Activated naive CD8-positive, alpha-beta T cell treated with anti-CD3 and anti-CD28 coated beads, Interleukin-2, amount 50 U/mL, for 24 hours (primary cell): ENCODE measurements around the gene CD2AP.
"Not testable (repeated sequence)": the region's sequence is repeated elsewhere in the genome, so short reads cannot be mapped to it uniquely, and the experiment has no call there.

Source experiments
- ATAC-seq: fragments of 150-1000 bp; cut with Tn5 transposase; one replicate; pipeline ENCODE4 v1.10.0; 2021
- DNase-seq: peaks from one replicate; pipeline ENCODE4 v3.0.0; 2021
- H3K27ac Mint-ChIP-seq: one replicate; pipeline ENCODE4 v1.8.0; 2021; ENCODE audit warnings: mild to moderate bottlenecking, mixed read lengths
- H3K27me3 Mint-ChIP-seq: one replicate; pipeline ENCODE4 v1.8.0; 2021; ENCODE audit warnings: mixed read lengths
- H3K36me3 Mint-ChIP-seq: one replicate; pipeline ENCODE4 v1.8.0; 2021; ENCODE audit warnings: low read depth, mixed read lengths
- H3K4me1 Mint-ChIP-seq: one replicate; pipeline ENCODE4 v1.8.0; 2021; ENCODE audit warnings: mixed read lengths
- H3K4me3 Mint-ChIP-seq: one replicate; pipeline ENCODE4 v1.8.0; 2021; ENCODE audit warnings: mild to moderate bottlenecking, moderate library complexity, mixed read lengths
- H3K9me3 Mint-ChIP-seq: one replicate; pipeline ENCODE4 v1.8.0; 2021; ENCODE audit warnings: mixed read lengths

Gene CD2AP

DNA sequence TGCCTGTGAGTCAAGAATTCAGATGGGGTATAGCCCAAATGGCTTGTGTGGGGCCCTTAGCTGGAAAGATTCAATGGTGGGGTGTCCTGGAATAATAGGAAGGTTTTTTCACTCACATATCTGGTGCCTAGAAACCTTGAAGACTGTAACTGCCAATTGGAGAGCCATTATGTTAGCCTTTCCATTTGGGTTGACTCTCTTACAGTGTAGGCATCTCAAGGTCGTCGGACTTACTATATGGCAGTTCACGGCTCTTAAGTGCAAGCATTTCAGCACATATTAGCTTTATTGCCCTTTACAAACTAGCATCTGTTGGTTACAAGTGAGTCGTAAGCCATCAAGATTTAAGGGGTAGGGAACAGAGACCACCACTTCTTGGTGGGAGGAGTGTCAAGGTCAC lies 74.1 kb downstream of the CD2AP start:
- ATAC-seq (no peak), DNase-seq (no peak)
- Mint-ChIP-seq H3K27me3 (no peaks in the 10 kb centered on the region), H3K36me3 (peaks cover 47% of the 10 kb centered on the region), H3K27ac (no peak overlapping the region), H3K9me3 (peaks cover 30% of the 10 kb centered on the region), H3K4me1 (peaks cover 4% of the 10 kb centered on the region), H3K4me3 (no peak overlapping the region)

DNA sequence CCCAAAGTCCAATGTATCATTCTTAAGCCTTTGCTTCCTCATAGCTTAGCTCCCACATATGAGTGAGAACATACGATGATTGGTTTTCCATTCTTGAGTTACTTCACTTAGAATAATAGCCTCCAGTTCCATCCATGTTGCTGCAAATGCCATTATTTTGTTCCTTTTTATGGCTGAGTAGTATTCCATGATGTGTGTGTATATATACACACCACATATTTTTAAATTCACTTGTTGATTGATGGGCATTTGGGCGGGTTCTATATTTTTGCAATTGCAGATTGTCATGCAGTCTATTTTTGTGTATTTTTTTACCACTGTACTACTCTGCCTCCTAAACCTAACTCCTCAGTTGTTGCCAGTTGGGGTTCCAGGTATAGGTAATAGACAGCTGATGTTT lies 74.7 kb downstream of the CD2AP start:
- Mint-ChIP-seq H3K9me3 (peaks cover 30% of the 10 kb centered on the region), H3K27me3 (no peaks in the 10 kb centered on the region), H3K4me3 (no peak overlapping the region), H3K36me3 (peaks cover 47% of the 10 kb centered on the region), H3K4me1 (peaks cover 3% of the 10 kb centered on the region), H3K27ac (no peak overlapping the region)
- DNase-seq (no peak), ATAC-seq (no peak)

DNA sequence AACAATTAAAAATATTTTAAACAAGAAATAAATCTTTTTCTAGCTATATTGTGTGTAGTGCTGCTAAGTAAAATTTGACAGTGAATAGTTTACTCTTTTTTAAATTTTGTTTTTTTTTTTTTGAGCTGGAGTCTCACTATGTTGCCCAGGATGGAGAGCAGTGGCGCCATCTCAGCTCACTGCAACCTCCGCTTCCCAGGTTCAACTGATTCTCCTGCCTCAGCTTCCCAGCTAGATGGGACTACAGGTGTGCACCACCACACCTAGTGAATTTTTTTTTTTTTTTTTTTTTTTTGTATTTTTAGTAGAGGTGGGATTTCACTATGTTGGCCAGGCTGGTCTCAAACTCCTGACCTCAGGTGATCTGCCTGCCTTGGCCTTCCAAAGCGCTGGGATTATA lies 75.7 kb downstream of the CD2AP start:
- H3K9me3 Mint-ChIP-seq, result peaks cover 25% of the 10 kb centered on the region
- not testable (repeated sequence) for H3K4me1 Mint-ChIP-seq, H3K27ac Mint-ChIP-seq, H3K27me3 Mint-ChIP-seq, H3K4me3 Mint-ChIP-seq, DNase-seq, ATAC-seq
- H3K36me3 Mint-ChIP-seq, result peaks cover 46% of the 10 kb centered on the region

DNA sequence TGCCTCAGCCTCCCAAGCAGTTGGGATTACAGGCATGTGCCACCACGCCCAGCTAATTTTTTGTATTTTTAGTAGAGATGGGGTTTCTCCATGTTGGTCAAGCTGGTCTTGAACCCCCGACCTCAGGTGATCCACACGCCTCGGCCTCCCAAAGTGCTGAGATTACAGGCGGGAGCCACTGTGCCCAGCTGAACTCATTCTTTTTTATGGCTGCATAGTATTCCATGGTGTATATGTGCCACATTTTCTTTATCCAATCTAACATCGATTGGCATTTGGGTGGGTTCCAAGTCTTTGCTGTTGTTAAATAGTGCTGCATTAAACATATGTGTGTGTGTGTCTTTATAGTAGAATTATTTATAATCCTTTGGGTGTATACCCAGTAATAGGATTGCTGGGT lies 78.9 kb downstream of the CD2AP start:
- not testable (repeated sequence) for H3K9me3 Mint-ChIP-seq, ATAC-seq, H3K27ac Mint-ChIP-seq, H3K4me3 Mint-ChIP-seq, H3K4me1 Mint-ChIP-seq, DNase-seq, H3K27me3 Mint-ChIP-seq
- H3K36me3 Mint-ChIP-seq, result peaks cover 56% of the 10 kb centered on the region

DNA sequence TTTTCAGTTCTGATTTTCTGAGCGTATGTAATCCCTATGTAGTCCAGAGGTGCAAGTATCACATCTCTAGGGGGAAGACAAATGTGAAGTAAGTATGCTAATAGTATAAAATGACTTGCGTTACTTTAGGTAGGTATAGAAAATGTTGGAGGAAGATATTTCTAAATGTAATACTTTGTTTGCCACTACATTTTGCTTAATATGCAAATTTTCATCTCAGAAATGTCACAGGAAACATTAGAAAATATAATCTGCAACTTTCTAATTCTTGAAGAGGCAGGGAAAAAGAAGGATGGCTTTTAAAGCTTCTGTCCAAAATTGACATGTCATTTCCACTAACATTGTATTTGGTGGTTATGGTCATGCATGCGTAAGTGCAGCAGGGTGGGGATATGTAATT lies 85.6 kb downstream of the CD2AP start:
- Mint-ChIP-seq H3K27ac (no peak overlapping the region), H3K36me3 (peaks cover 33% of the 10 kb centered on the region), H3K27me3 (no peaks in the 10 kb centered on the region), H3K4me3 (no peak overlapping the region), H3K9me3 (peaks cover 3% of the 10 kb centered on the region), H3K4me1 (no peaks in the 10 kb centered on the region)
- DNase-seq, result no peak
- no peak for ATAC-seq

DNA sequence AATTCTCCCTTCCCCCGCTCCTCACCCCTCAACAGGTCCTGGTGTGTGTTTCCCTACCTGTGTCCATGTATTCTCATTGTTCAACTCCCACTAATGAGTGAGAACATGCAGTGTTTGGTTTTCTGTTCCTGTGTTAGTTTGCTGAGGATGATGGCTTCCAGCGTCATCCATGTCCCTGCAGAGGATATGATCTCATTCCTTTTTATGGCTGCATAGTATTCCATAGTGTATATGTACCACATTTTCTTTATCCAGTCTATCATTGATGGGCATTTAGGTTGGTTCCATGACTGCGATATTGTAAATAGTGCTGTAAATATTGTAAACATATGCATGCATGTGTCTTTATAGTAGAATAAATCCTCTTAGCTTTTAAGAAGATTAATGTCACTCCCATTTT lies 89.0 kb downstream of the CD2AP start:
- not testable (repeated sequence) for ATAC-seq, H3K4me1 Mint-ChIP-seq, DNase-seq, H3K4me3 Mint-ChIP-seq, H3K27ac Mint-ChIP-seq, H3K9me3 Mint-ChIP-seq, H3K27me3 Mint-ChIP-seq
- peaks cover 10% of the 10 kb centered on the region for H3K36me3 Mint-ChIP-seq

DNA sequence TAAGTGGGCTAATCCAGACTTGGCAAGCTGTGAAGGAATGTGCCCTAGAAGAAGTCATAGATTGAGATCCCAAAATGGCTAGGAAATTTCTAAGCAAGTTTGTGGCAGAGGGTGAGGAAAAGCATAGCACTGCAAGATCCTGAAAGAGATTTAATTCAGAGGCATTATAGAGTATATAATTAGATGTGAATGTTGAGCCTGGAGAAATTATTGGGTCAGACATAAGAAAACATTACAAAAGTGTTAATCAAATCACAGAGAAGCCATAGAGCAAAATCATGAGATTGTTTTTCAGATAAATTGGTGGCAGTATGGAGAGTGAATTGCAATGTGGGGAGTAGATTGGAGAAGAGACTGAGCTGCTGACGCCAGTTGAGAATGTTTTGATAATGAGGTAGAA lies 90.0 kb downstream of the CD2AP start:
- H3K4me3 Mint-ChIP-seq, result no peak overlapping the region
- H3K27me3 Mint-ChIP-seq, result no peaks in the 10 kb centered on the region
- H3K9me3 Mint-ChIP-seq, result peaks cover 3% of the 10 kb centered on the region
- no peak for ATAC-seq
- H3K4me1 Mint-ChIP-seq, result no peaks in the 10 kb centered on the region
- no peak for DNase-seq
- H3K36me3 Mint-ChIP-seq, result peaks cover 9% of the 10 kb centered on the region
- H3K27ac Mint-ChIP-seq, result no peak overlapping the region

DNA sequence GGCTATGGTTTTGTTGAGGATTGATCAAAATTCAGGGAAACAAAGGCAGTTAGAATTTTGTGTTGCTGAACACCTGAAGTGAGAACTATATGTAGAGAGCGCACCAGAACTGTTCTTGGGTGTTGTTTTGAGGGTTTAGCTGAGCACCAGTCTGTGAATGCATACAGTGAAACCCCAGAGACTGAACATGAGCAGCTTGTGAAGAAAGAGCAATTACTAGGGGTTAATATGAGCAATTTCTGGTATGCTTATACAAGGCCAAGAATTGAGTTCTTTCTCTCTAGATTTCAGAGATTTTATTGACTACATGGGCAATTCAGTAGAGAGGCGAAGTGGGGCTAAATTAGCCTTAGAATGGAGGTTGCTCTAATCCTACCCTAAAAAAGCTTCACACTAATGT lies 93.9 kb downstream of the CD2AP start:
- DNase-seq (no peak), ATAC-seq (no peak)
- no peaks in the 10 kb centered on the region for H3K4me1 Mint-ChIP-seq
- H3K36me3 Mint-ChIP-seq, result peaks cover 6% of the 10 kb centered on the region
- no peaks in the 10 kb centered on the region for H3K9me3 Mint-ChIP-seq
- H3K27me3 Mint-ChIP-seq, result no peaks in the 10 kb centered on the region
- H3K4me3 Mint-ChIP-seq, result no peak overlapping the region
- H3K27ac Mint-ChIP-seq, result no peak overlapping the region

DNA sequence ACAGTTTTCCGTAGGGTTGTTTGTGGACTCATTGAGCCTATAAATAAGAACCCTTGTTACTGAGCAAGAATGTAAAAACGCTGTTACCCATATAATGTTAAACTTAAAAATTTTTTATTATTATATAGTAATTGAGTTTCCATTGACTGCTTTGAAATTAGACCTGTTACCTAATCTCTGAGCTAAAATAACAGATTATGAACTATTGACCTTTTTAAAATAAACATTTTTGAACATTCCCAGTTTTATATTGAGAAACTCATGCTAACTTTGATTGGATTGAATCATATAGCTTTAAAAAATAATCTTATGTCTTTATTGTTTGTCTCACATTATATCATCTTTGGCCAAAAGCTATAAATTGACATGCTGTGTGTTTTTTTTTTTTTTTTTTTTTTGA lies 95.5 kb downstream of the CD2AP start:
- Mint-ChIP-seq H3K27ac (no peak overlapping the region), H3K4me1 (no peaks in the 10 kb centered on the region), H3K9me3 (no peaks in the 10 kb centered on the region), H3K36me3 (peaks cover 3% of the 10 kb centered on the region), H3K4me3 (no peak overlapping the region), H3K27me3 (no peaks in the 10 kb centered on the region)
- no peak for DNase-seq
- ATAC-seq, result no peak

DNA sequence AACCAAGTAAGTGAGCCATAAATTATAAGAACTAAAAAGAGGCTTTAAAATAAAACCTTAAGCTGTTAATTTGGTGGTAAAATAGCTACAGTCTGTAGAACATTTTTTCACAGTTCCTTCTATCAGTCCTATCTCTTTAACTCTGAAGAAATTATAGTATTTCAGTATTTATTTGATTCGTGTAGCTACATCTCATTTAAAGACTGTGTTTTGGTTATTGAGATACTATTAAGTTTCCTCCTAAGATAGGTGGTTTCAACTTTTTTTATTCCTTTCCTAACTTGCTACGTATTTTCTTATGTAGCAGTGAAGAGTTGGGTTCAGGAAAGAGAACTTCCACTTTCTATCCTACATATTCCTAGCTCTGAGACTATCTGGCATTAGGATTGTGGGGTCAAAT lies 97.2 kb downstream of the CD2AP start:
- ATAC-seq (no peak), DNase-seq (no peak)
- Mint-ChIP-seq H3K9me3 (no peaks in the 10 kb centered on the region), H3K36me3 (peaks cover 13% of the 10 kb centered on the region), H3K4me3 (no peak overlapping the region), H3K27me3 (no peaks in the 10 kb centered on the region), H3K4me1 (no peaks in the 10 kb centered on the region), H3K27ac (no peak overlapping the region)

DNA sequence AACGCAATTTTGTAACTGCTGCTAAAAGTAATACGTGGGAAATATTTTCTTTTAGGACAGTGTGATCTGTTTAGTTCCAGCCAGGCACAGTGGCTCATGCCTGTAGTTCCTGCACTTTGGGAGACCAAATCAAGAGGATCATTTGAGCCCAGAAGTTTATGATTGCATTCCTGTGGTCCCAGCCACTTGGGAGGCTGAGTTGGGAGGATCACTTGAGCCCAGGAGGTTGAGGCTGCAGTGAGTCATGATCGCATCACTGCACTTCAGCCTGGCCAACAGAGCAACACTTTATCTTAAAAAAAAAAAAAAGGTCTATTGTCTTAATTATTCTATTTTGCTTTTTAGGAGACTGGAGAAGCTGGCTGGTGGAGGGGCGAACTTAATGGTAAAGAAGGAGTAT lies 101.5 kb downstream of the CD2AP start:
- Mint-ChIP-seq H3K9me3 (no peaks in the 10 kb centered on the region), H3K36me3 (peaks cover 30% of the 10 kb centered on the region), H3K4me3 (no peak overlapping the region), H3K27me3 (no peaks in the 10 kb centered on the region), H3K27ac (no peak overlapping the region), H3K4me1 (no peaks in the 10 kb centered on the region)
- no peak for ATAC-seq
- DNase-seq, result no peak

DNA sequence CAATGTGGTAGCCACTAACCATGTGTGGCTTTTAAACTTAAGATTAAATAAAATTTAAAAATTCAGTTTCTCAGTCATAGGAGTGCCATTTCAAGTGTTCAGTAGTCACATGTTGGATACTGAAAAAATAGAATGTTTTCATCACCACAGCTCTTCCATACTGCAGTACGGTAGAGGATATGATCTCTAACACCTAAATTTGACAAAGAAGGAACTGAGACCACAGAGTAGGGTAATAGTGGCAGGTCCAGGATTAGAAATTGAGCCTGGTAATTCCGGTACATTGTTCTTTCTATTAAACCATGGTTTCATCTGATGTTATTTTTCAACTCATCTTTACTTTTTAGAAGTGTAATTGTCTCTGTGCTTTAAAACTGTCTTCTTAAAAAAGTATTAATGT lies 104.0 kb downstream of the CD2AP start:
- peaks cover 46% of the 10 kb centered on the region for H3K36me3 Mint-ChIP-seq
- ATAC-seq, result no peak
- H3K27ac Mint-ChIP-seq, result no peak overlapping the region
- no peak overlapping the region for H3K4me3 Mint-ChIP-seq
- DNase-seq, result no peak
- no peaks in the 10 kb centered on the region for H3K27me3 Mint-ChIP-seq
- no peaks in the 10 kb centered on the region for H3K4me1 Mint-ChIP-seq
- no peaks in the 10 kb centered on the region for H3K9me3 Mint-ChIP-seq

DNA sequence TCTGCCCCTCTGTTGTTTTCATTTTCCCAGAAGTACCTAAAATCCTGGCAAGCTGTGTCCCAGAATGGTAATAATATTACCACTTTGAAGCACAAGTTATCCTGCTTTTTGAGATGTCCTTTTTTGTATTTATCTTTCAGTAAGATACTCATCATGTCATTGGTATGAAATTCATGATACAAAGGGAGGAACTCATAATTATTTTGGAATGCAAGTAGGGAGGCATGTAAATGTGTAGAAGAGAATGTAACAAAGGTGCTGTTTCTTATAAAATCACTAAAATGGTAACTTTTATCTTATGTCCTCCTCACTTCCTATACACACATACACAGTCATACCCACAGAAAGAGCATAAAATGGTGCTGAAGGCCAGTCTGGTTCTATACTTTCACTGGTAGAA lies 109.9 kb downstream of the CD2AP start:
- Mint-ChIP-seq H3K4me1 (no peaks in the 10 kb centered on the region), H3K9me3 (no peaks in the 10 kb centered on the region), H3K27ac (no peak overlapping the region), H3K4me3 (no peak overlapping the region), H3K27me3 (no peaks in the 10 kb centered on the region), H3K36me3 (peaks cover 59% of the 10 kb centered on the region)
- ATAC-seq (no peak), DNase-seq (no peak)

DNA sequence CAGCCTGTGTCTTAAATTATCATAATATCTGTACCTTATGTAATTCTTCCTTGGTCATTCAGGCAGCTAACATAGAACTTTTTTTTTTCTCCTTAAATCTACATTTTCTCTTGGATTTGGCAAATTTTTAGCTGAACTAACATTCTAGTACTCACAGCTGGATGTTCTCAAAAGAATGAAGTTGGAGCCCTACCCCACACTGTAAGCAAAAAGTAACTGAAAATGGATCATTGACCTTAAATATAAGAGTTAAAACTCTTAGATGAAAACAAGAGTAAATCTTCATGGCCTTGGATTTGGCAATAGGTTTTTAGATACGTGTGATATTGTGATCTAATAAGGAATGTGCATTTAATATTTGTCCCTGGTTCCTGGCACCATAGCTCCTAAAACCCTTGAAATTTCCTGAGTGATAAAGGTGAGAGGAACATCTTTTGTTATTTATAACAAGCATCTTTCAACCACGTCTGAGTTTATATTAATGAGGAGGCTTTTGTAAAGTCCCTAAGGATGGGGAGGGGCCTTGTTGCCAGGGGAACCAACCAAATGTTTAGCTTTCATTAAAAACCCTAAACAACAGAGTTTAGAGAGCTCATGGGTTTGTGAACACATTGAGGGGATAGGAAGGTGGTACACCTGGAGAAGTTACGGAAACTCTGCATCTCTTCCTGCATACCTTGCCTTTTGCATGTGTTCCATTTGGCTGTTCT lies 114.7 kb downstream of the CD2AP start:
- ATAC-seq (no peak), DNase-seq (no peak)
- no peak overlapping the region for H3K27ac Mint-ChIP-seq
- no peaks in the 10 kb centered on the region for H3K9me3 Mint-ChIP-seq
- H3K4me1 Mint-ChIP-seq, result no peaks in the 10 kb centered on the region
- H3K36me3 Mint-ChIP-seq, result peaks cover 45% of the 10 kb centered on the region
- H3K4me3 Mint-ChIP-seq, result no peak overlapping the region
- H3K27me3 Mint-ChIP-seq, result no peaks in the 10 kb centered on the region

DNA sequence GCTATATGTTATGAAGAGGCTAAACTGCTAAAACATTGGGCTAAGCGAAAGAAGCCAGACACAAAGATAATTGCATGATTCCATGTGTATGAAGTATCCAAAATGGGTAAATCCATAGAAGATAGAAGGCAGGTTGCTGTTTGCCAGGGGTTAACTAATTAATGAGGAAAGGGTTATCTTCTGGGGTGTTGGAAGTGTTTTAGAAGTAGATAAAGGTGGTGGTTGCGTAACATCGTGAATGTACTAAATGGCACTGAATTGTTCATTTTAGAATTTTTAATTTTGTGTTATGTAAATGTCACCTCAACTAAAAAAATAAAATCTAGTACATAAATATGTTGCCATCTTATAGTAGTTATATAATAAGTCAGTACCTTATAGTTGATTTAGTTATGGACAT lies 116.4 kb downstream of the CD2AP start:
- Mint-ChIP-seq H3K4me3 (no peak overlapping the region), H3K4me1 (no peaks in the 10 kb centered on the region), H3K36me3 (peaks cover 43% of the 10 kb centered on the region), H3K27me3 (no peaks in the 10 kb centered on the region), H3K9me3 (no peaks in the 10 kb centered on the region), H3K27ac (no peak overlapping the region)
- no peak for ATAC-seq
- no peak for DNase-seq

DNA sequence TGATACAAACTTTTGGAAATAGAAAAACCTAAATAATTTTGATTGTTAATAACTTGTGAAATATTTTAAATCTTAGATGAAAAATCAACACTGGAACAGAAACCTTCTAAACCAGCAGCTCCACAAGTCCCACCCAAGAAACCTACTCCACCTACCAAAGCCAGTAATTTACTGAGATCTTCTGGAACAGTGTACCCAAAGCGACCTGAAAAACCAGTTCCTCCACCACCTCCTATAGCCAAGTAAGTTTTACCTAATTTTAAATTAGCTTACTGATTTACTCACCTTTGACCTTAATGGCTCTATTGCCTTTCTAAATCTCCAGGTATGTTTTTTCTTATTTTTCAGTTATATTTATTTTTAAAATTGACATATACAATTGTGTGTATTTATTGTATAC lies 118.2 kb downstream of the CD2AP start:
- H3K4me3 Mint-ChIP-seq, result no peak overlapping the region
- no peak overlapping the region for H3K27ac Mint-ChIP-seq
- no peaks in the 10 kb centered on the region for H3K9me3 Mint-ChIP-seq
- H3K4me1 Mint-ChIP-seq, result no peaks in the 10 kb centered on the region
- DNase-seq (no peak), ATAC-seq (no peak)
- H3K36me3 Mint-ChIP-seq, result peaks cover 39% of the 10 kb centered on the region
- H3K27me3 Mint-ChIP-seq, result no peaks in the 10 kb centered on the region
